HK-2 (cell line): Measurements from ENCODE around the gene TAAR8.
"Not testable (repeated sequence)": the region's sequence is repeated elsewhere in the genome, so short reads cannot be mapped to it uniquely, and the experiment has no call there.

Source experiments
- DNase-seq: peaks from one replicate; pipeline ENCODE4 v3.0.0-alpha.2; 2018; ENCODE audit not compliant: unreplicated experiment

The TAAR8 gene

GRCh38 chr6:132544826-132545225 lies 7.6 kb upstream of the TAAR8 start:
- DNase-seq: no peak

- DNase-seq: no peak
Observed at GRCh38 chr6:132548746-132549463, 3.6 kb upstream of the TAAR8 start.

- no peak for DNase-seq
Observed at GRCh38 chr6:132551214-132551613, 1.3 kb upstream of the TAAR8 start.

DNA sequence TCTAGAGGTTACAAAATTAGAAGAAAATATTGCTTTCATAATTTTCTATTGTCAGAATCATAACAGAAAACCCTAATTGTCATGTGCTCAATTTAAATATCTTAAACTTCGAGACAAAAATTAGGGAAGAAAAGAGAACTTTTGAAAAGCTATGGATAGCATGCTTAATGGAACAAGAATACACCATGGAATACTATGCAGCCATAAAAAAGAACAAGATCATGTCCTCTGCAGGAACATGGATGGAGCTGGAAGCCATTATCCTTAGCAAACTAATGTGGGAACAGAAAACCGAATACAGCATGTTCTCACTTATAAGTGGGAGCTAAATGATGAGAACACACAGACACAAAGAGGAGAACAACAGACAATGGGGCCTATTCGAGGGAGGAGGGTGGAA lies 7.6 kb downstream of the TAAR8 start:
- DNase-seq: not testable (repeated sequence)

GRCh38 chr6:132566404-132566803 lies 13.9 kb downstream of the TAAR8 start:
- DNase-seq: no peak

DNA sequence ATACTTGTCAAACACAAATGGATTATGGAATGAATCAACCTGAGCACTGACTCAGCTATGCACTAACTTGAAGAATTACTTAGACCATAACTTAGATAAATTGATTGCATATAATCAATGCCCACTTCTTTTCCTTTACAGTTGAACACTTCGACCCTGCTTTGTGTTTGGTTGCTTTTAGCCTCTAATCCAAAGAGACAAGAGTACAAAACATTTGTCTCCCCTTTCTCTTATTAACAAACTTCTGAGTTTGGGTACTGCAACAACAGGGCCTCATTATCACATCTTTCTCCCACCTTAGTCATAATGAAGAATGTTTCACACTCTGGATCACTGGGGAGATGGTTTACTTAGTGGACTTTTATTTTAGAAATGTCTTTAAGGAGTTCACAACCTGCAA lies 15.1 kb downstream of the TAAR8 start:
- no peak for DNase-seq

DNA sequence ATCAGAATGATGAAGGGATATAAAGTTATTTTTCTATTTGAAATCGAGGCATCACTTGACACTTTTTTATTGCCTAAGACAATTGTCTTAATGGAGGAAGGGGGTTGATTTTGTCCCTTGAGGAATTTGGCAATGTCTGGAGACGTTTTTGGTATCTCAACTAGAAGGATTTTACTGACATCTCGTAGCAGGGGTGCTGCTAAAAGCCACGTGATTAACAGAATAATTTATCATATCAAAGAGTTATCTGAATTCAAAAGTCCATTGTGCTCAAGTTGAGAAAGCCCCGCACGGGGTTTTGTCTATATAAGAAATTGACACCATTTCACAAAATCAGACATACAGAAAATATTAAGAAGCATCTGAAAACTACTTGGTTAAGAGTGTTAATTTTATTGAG lies 16.1 kb downstream of the TAAR8 start:
- no peak for DNase-seq

DNA sequence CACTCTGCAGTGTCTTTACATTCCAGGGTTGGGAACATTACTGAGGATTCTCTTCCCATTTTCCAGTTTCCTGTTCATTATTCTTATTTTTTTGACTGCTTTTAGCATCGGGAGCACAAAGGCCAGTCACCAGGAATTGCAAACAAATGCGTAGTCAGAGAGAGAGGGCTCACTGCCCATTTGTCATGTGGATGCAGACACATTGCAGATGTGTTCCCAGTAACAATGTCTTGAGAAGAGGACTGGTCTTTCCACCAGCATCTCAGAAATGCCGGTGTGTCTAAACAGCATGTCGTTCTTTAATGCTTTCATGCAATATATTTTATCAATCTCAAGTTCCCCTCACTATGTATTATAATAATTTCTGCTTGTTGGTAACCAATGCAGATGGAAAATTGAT lies 16.7 kb downstream of the TAAR8 start:
- no peak for DNase-seq

DNA sequence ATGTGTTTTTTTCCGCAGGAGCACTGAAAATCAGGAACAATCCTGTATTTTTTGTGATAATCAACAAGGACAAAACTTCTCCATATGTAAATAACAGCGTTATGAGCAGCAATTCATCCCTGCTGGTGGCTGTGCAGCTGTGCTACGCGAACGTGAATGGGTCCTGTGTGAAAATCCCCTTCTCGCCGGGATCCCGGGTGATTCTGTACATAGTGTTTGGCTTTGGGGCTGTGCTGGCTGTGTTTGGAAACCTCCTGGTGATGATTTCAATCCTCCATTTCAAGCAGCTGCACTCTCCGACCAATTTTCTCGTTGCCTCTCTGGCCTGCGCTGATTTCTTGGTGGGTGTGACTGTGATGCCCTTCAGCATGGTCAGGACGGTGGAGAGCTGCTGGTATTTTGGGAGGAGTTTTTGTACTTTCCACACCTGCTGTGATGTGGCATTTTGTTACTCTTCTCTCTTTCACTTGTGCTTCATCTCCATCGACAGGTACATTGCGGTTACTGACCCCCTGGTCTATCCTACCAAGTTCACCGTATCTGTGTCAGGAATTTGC lies 17.8 kb downstream of the TAAR8 start, which contains the start of gene TAAR6:
Gene TAAR6, plus strand, starts transcription at position 102 of the 557 bp plus-strand sequence. Its CDS starts 0 bp downstream, at position 102.
- DNase-seq: no peak

- DNase-seq: no peak
Observed at GRCh38 chr6:132571774-132572173, 19.3 kb downstream of the TAAR8 start.

DNA sequence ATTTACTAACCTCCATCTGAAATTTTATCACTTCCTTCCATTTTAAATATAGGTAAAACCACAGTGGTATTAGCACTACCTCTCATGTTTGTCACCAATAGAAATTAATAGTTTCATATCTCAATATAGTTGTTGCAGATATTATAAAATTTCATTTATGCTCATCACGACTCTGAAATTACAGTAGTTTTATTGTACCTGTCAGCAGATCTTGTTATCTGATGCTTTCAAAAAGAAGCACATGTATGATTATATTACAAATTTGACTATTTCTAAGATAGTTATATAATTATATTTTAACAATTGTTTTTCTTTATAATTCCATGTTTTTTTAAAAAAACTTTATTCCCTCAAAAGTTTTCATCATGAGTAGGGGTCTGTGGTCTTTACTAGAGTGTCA lies 32.2 kb downstream of the TAAR8 start:
- no peak for DNase-seq

GRCh38 chr6:132587424-132587823 lies 35.0 kb downstream of the TAAR8 start:
- DNase-seq: no peak

DNA sequence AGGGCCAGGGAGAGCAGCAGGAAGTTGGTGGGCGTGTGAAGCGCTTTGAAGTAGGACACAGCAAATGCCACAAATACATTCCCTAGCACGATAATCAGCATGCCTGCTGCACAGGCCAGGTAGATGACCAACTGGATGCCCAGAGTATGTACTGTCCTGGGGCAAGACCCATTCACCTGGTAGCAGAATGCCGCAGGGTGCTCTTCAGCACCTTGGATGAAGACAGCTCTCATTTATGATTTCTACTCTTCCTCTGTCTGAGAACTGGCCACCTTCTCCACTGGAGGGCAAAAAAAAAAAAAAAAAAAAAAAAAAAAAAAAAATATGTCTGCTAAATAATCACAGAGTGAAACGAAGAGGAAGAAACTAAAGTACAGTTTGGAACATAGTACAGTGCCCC lies 37.0 kb downstream of the TAAR8 start, which contains the start of gene TAAR5:
Gene TAAR5, minus strand, starts transcription at position 288 of the 400 bp plus-strand sequence. Its CDS starts 55 bp downstream, at position 233.
- no peak for DNase-seq

- DNase-seq: no peak
Observed at GRCh38 chr6:132590362-132590761, 37.9 kb downstream of the TAAR8 start.

- no peak for DNase-seq
Observed at GRCh38 chr6:132592855-132593254, 40.4 kb downstream of the TAAR8 start.

DNA sequence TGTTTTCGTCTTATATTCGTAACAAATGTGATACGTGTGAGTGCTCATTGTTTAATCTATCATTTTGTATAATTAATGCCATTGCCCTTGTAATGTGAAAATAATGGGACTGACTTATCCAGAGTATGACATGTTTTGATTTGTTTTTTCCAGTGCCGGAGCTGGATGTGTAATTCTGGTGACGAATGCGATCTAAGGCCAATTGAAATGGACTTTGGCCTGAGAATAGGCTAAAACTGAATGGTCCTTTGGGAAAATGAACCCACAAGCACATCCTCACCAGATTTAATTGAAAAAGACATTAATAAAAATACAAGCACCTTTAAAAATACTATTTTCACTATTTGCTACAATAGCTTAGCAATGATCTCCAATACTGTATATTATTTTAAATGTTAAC lies 43.7 kb downstream of the TAAR8 start:
- no peak for DNase-seq

DNA sequence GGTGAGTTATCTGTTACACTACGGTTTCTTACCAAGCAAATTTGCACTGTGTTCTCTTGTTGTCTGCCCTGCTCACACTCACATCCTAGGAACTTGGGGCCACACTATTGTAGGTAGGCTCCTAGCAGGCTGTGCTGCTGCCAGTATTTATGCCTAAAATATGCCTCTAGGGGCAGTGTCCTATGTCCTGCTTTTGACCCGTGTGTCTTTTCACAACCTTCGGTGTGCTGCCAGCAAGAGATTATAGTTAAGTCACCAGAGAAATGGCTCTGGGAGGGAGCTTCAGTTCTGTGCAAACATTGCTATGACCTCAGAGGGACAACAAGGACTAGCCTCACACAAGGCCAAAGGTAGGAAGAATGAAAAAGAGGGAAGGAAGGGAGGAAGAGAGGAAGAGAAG lies 46.0 kb downstream of the TAAR8 start:
- DNase-seq: no peak

GRCh38 chr6:132600900-132601299 lies 48.4 kb downstream of the TAAR8 start:
- not testable (repeated sequence) for DNase-seq
